HG02973 (cell line): ENCODE results near the gene ALOX15.
"Not testable (repeated sequence)": the region's sequence is repeated elsewhere in the genome, so short reads cannot be mapped to it uniquely, and the experiment has no call there.

Experiments
- ATAC-seq: cut with Tn5 transposase; IDR thresholded peaks from one replicate; pipeline ENCODE4 v1.9.1; 2021; ENCODE audit warnings: moderate library complexity; ENCODE audit not compliant: unreplicated experiment

The ALOX15 gene

DNA sequence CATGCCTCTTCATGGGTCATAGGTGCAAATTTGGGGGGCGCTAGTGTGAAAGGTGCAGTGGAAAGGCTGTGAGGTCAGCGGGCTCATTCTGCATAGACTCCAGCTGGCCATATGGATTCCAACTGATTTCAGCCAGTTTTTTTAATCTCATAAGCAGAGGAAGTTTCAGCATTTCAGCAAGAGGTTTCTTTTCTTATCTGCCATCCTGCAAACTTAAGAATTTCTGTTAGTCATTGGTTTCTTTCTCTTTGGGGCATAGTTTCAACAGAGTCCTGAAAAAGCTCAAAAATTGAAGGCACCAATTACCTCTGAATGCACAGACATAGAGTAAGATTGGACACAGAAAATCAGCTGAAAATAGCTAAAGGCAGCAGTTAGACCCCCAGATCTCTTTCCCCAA, 16.2 kb upstream of the ALOX15 start:
- ATAC-seq, result no peak

- ATAC-seq, result not testable (repeated sequence)
Measured at GRCh38 chr17:4655933-4656332, 14.5 kb upstream of the ALOX15 start.

DNA sequence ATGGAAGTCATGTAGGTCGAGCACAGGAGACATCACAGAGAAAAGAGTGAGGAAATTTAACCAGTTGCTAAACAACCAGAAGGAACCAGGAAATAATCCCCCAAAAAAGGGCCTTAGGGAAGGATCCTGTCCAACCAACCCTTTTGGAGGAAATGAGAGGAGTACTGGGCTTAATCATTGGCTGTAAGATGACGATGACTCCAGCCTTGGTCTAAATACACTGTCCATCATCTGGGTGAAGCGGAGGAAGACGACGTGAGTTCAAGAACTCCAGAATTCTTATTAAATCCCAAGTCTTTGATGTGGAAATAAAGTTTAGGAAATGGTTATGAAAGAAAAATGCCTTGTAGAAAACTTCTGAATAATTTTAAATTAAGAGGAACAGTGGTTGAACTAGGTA, 11.5 kb upstream of the ALOX15 start:
- no peak for ATAC-seq

DNA sequence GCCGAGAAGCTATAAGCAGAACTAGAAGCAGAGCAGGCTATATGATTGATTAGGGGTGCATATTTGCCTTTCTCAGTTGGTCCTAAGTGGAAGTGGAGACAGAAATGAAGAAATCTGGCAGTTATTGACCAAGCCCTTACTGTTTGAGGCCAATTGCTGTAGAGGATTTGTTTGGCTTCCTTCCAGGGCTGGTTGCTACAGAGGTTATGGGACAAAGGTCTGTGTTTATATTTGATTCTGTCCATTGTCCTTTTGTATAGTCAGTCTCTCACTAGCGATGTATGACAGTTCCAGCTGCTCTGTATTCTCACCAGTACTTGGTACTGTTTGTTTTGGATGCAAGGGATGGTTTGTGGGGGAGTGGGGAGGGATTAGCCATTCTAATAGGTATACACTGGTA, 7.3 kb upstream of the ALOX15 start:
- ATAC-seq, result no peak

- no peak for ATAC-seq
Measured at GRCh38 chr17:4645642-4646041, 4.2 kb upstream of the ALOX15 start.

- ATAC-seq, result no peak
Measured at GRCh38 chr17:4643676-4644075, 2.2 kb upstream of the ALOX15 start.

DNA sequence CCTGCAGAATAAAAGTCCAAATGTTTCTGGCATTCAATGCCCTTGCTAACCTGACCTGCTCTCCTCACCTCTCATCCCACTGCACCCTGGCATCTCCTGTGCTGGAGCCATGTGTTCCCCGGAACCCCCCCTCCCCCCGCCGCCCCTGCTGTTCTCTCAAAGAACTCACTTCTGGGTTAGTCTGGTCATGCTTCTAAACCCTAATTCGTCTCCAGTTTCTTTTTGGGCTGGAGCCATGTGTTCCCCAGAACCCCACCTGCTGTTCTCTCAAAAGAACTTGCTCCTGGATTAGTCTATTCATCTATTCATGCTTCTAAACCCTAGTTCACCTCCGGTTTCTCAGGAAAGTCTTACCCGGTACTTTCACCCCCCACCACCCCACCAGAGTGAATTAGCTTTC, 808 bp upstream of the ALOX15 start:
- ATAC-seq, result no peak

GRCh38 chr17:4640569-4641188, 799 bp downstream of the ALOX15 start:
- not testable (repeated sequence) for ATAC-seq

DNA sequence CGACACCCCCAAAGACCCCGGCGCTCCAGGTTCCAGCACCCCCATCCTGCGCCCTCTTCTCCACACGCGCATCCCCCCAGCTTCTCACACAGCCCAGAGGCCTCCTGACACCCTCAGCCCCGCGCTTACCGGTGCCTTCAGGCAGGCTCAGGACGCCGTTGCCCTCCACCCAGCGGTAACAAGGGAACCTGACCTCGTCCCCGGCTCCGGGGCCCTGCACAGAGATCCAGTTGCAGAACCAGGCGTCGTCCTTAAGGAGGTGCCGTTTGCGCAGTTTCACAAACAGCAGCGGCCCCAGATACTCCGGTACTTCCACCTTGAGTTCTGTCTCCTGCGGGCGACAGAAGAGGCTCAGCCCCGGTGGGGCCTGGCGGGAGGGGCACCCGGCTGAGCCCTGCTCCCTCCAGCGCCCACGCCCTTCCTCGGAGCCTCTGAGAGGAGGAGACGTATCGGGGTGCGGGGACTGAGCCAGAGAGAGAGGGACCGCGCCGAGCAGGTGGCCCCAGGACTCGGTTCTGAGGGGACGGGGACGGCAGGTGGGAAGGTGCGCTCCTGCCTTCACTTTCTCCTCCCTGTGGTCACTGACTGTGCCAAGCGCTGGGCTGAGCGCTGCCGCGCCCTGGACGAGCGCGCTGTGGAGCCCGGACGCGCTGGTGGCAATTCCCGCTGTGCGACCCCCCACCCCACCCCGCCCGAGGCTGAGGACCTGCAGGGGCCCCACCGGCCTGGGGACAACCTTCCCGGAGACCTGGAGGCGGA, 2.0 kb downstream of the ALOX15 start:
- not testable (repeated sequence) for ATAC-seq

GRCh38 chr17:4638766-4639165, 2.7 kb downstream of the ALOX15 start:
- ATAC-seq, result not testable (repeated sequence)

- ATAC-seq, result no peak
Measured at GRCh38 chr17:4636474-4637100, 4.9 kb downstream of the ALOX15 start.

- no peak for ATAC-seq
Measured at GRCh38 chr17:4635823-4636375, 5.6 kb downstream of the ALOX15 start.

GRCh38 chr17:4634976-4635375, 6.5 kb downstream of the ALOX15 start:
- ATAC-seq, result no peak

GRCh38 chr17:4633643-4634042, 7.8 kb downstream of the ALOX15 start:
- no peak for ATAC-seq

- no peak for ATAC-seq
Measured at GRCh38 chr17:4632581-4632920, 8.9 kb downstream of the ALOX15 start.

DNA sequence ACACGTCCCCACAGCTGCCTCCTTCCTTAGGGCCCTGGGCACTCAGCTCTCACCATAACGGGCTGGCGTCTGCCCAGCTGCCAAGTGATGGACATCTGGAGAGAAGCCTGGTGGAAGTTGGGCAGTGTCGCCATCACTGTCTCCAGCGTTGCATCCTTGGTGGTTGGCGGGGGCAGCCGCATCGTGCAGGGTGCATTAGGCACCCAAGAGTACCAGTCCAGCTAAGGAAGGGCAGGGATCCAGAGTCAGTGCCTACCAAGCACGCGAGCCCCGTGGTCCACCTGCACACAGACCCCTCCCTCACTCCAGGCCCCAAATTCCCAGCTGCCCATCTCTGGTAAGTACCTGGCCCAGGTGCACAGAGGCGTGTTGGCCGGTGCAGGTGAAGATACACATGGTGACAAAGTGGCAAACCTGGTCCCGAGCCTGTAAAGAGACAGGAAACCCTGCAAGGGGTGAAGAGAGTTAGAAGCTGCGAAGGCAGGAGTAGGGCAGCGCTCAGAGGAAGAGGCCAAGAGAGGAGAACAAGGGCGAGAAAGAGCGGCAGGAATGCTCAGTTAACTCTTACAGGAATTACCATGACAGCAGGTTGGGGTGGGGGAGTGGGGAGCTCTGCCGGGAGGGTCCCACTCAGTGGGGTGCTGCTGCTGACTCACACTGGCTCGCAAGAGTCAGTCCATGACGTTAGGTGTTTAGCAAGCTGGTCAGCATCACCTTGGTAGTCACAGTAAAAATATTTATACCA, 9.5 kb downstream of the ALOX15 start:
- ATAC-seq, result no peak

DNA sequence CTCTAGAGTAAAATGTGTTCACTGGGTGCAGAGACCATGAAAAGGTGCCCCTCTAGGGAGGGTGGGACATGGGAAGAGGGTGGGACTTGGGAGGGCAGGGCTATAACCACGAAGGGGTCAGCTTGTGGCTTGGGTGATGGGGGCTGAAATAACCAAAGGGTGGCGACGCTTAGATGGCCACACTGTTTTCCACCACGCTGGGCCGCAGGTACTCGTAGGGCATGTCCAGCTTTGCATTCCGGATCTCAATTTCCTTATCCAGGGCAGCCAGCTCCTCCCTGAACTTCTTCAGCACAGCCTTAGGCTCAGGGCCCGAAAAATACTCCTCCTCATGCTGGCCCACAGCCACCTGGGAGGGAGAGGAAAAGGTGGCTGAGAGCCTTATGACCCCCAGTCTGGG, 10.0 kb downstream of the ALOX15 start:
- no peak for ATAC-seq

DNA sequence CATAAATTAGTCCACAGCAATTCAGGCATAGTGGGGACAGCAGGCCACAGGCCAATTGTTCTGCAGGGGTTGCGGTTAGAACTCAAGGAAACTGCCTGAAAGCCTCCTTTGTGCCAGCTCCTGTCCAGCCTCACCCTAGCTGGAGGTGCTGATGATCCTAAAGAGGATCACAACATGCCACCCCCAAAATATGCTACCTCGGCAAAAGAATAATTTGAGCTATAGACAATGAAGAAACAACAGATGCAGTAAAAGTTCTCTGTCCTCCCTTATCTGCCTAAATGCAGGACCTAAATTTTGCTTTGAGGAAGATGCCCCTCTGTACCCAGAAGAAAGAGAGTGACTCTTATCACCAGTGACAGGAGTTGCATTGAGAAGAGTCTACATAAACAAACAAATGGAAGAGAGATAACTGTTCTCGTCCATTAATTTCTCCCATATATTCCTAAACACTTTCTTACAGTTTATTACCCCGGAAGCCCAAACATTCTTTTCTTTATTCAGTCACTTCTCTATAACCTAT, 14.7 kb downstream of the ALOX15 start:
- ATAC-seq, result no peak

GRCh38 chr17:4625181-4625617, 16.3 kb downstream of the ALOX15 start:
- ATAC-seq, result no peak

GRCh38 chr17:4624451-4624911, 17.0 kb downstream of the ALOX15 start:
- ATAC-seq, result not testable (repeated sequence)

- no peak for ATAC-seq
Measured at GRCh38 chr17:4623249-4623648, 18.2 kb downstream of the ALOX15 start.
